Mesenchymal stem cell (in vitro differentiated cells and primary cell): ENCODE measurements around the gene SLC24A4.
A peak's percentile ranks its signal among the peaks of the same experiment; 100 is the strongest.

Experiments
- DNase-seq: peaks from one replicate; pipeline ENCODE4 v3.0.0-alpha.2; 2013
- H2AFZ ChIP-seq: one replicate; pipeline ENCODE4 v1.6.1; 2013; ENCODE audit warnings: low read depth, mild to moderate bottlenecking, control low read depth, inconsistent platforms, low read length, moderate library complexity
- H2AK5ac ChIP-seq: 2 replicates; pipeline ENCODE4 v1.6.1; 2013; ENCODE audit warnings: low read length, moderate library complexity, mild to moderate bottlenecking, inconsistent platforms; ENCODE audit not compliant: severe bottlenecking
- H2BK120ac ChIP-seq: one replicate; pipeline ENCODE4 v1.6.1; 2013; ENCODE audit warnings: low read depth, mild to moderate bottlenecking, inconsistent platforms, low read length, moderate library complexity
- H2BK12ac ChIP-seq, 2 experiments: one replicate each; pipeline ENCODE4 v1.6.1; 2013; ENCODE audit warnings: inconsistent platforms in 2 of 2, low read length in 2 of 2, mild to moderate bottlenecking in 2 of 2, moderate library complexity in 2 of 2, control low read depth in 1 of 2
- H2BK15ac ChIP-seq: one replicate; pipeline ENCODE4 v1.6.1; 2013; ENCODE audit warnings: mild to moderate bottlenecking, low read depth, inconsistent platforms; ENCODE audit not compliant: poor library complexity, severe bottlenecking
- H2BK5ac ChIP-seq: 2 replicates; pipeline ENCODE4 v1.6.1; 2013; ENCODE audit warnings: low read depth, mild to moderate bottlenecking, low read length, control low read depth, inconsistent platforms; ENCODE audit not compliant: poor library complexity, severe bottlenecking
- H3K14ac ChIP-seq, 2 experiments: one replicate each; pipeline ENCODE4 v1.6.1; 2013; ENCODE audit warnings: inconsistent platforms in 2 of 2, low read length in 2 of 2, control low read depth in 1 of 2, mild to moderate bottlenecking in 1 of 2, moderate library complexity in 1 of 2
- H3K18ac ChIP-seq, 2 experiments: one replicate each; pipeline ENCODE4 v1.6.1; 2013; ENCODE audit warnings: inconsistent platforms in 2 of 2, low read length in 2 of 2, control low read depth in 1 of 2, low read depth in 1 of 2, mild to moderate bottlenecking in 1 of 2
- H3K23ac ChIP-seq, 2 experiments: one replicate each; pipeline ENCODE4 v1.6.1; 2013; ENCODE audit warnings: inconsistent platforms in 2 of 2, low read length in 2 of 2, mild to moderate bottlenecking in 2 of 2, moderate library complexity in 2 of 2, control low read depth in 1 of 2
- H3K27ac ChIP-seq: 2 replicates; pipeline ENCODE4 v1.5.1; 2013; ENCODE audit warnings: mild to moderate bottlenecking, moderate library complexity, low read length, control low read depth, inconsistent platforms; ENCODE audit not compliant: poor library complexity, severe bottlenecking
- H3K27me3 ChIP-seq, 2 experiments: 2 replicates each; pipeline versions ENCODE4 v1.6.1 to v1.7.0; 2013; ENCODE audit warnings: low read length in 2 of 2, mild to moderate bottlenecking in 2 of 2, moderate library complexity in 2 of 2, control low read depth in 1 of 2, inconsistent platforms in 1 of 2; ENCODE audit not compliant: control insufficient read depth in 1 of 2, insufficient read depth in 1 of 2
- H3K36me3 ChIP-seq, 2 experiments: 2 replicates each; pipeline versions ENCODE4 v1.6.1 to v1.7.0; 2013; ENCODE audit warnings: low read length in 2 of 2, control low read depth in 1 of 2, inconsistent platforms in 1 of 2, low read depth in 1 of 2, mild to moderate bottlenecking in 1 of 2; ENCODE audit not compliant: insufficient read depth in 2 of 2, control insufficient read depth in 1 of 2
- H3K4ac ChIP-seq, 2 experiments: one replicate each; pipeline ENCODE4 v1.6.1; 2013; ENCODE audit warnings: inconsistent platforms in 2 of 2, low read length in 2 of 2, mild to moderate bottlenecking in 2 of 2, moderate library complexity in 2 of 2, control low read depth in 1 of 2, low read depth in 1 of 2
- H3K4me1 ChIP-seq: 2 replicates; pipeline ENCODE4 v1.6.1; 2013; ENCODE audit warnings: low read depth, low read length, control low read depth; ENCODE audit not compliant: control insufficient read depth, insufficient read depth
- H3K4me2 ChIP-seq: 2 replicates; pipeline ENCODE4 v1.6.1; 2013; ENCODE audit warnings: low read length, mild to moderate bottlenecking, inconsistent platforms; ENCODE audit not compliant: poor library complexity, severe bottlenecking
- H3K4me3 ChIP-seq, 2 experiments: 2 replicates each; pipeline versions ENCODE4 v1.5.1 to v1.7.0; 2013; ENCODE audit warnings: low read length in 2 of 2, mild to moderate bottlenecking in 2 of 2, control low read depth in 1 of 2, low read depth in 1 of 2; ENCODE audit not compliant: insufficient read depth in 1 of 2
- H3K79me1 ChIP-seq: replicated peaks from 2 replicates; pipeline ENCODE4 v1.6.1; 2013; ENCODE audit warnings: mild to moderate bottlenecking, control low read depth, low read length, inconsistent platforms; ENCODE audit not compliant: poor library complexity, severe bottlenecking
- H3K9ac ChIP-seq: 2 replicates; pipeline ENCODE4 v1.7.0; 2013; ENCODE audit warnings: mild to moderate bottlenecking, low read length, moderate library complexity
- H3K9me3 ChIP-seq: 2 replicates; pipeline ENCODE4 v1.7.0; 2013; ENCODE audit warnings: mild to moderate bottlenecking, low read length; ENCODE audit not compliant: control insufficient read depth
- H4K8ac ChIP-seq: one replicate; pipeline ENCODE4 v1.6.1; 2013; ENCODE audit warnings: inconsistent platforms, mild to moderate bottlenecking, low read length, moderate library complexity
- H4K91ac ChIP-seq: one replicate; pipeline ENCODE4 v1.6.1; 2013; ENCODE audit warnings: mild to moderate bottlenecking, low read length, inconsistent platforms
- WGBS: methylation state at CpG from one replicate; pipeline ENCODE4 v1.1.7; 2013; ENCODE audit warnings: mixed read lengths; 5-methylcytosine and 5-hydroxymethylcytosine counted together

Gene SLC24A4

GRCh38 chr14:92404018-92404417, 81.1 kb downstream of the SLC24A4 start:
- WGBS: 91% methylated on average over 4 of the region's 4 CpGs

GRCh38 chr14:92404421-92404820, 81.5 kb downstream of the SLC24A4 start:
- Histone ChIP-seq H3K18ac (no peak overlapping the region), H2BK15ac (no peak overlapping the region), H3K9ac (no peak overlapping the region), H3K36me3 (no peaks in the 10 kb centered on the region), H4K8ac (no peak overlapping the region), H3K4ac (no peak overlapping the region), H3K4me3 (no peak overlapping the region), H3K14ac (no peak overlapping the region), H3K79me1 (no peaks in the 10 kb centered on the region), H3K9me3 (no peaks in the 10 kb centered on the region), H2BK12ac (no peak overlapping the region), H3K23ac (no peak overlapping the region), H3K27ac (no peak overlapping the region), H3K4me2 (no peak overlapping the region), H2AFZ (no peak overlapping the region), H3K27me3 (peaks cover 0 to 8% of the 10 kb centered on the region in 2 experiments), H3K4me1 (no peaks in the 10 kb centered on the region), H2AK5ac (no peak overlapping the region), H4K91ac (no peak overlapping the region), H2BK5ac (no peak overlapping the region), H2BK120ac (no peak overlapping the region)
- whole genome bisulfite sequencing: 81% methylated on average over 1 of the region's 1 CpG
- DNase-seq: no peak

More at GRCh38 chr14:92404018-92404417, 81.1 kb downstream of the SLC24A4 start:
- Histone ChIP-seq H2AK5ac (no peak overlapping the region), H3K36me3 (no peaks in the 10 kb centered on the region), H2AFZ (no peak overlapping the region), H3K4ac (no peak overlapping the region), H3K9ac (no peak overlapping the region), H2BK15ac (no peak overlapping the region), H3K79me1 (no peaks in the 10 kb centered on the region), H4K8ac (no peak overlapping the region), H2BK120ac (no peak overlapping the region), H3K27me3 (peaks cover 0 to 8% of the 10 kb centered on the region in 2 experiments), H3K4me3 (no peak overlapping the region), H3K9me3 (no peaks in the 10 kb centered on the region), H3K14ac (no peak overlapping the region), H2BK12ac (no peak overlapping the region), H3K23ac (no peak overlapping the region), H3K18ac (no peak overlapping the region), H3K4me1 (no peaks in the 10 kb centered on the region), H3K27ac (no peak overlapping the region), H3K4me2 (no peak overlapping the region), H4K91ac (no peak overlapping the region), H2BK5ac (no peak overlapping the region)
- DNase-seq: no peak

- Histone ChIP-seq H2BK120ac (no peak overlapping the region), H3K27ac (no peak overlapping the region), H3K4me1 (no peaks in the 10 kb centered on the region), H3K4ac (no peak overlapping the region), H2BK15ac (no peak overlapping the region), H3K4me2 (no peak overlapping the region), H2BK5ac (no peak overlapping the region), H3K23ac (no peak overlapping the region), H3K18ac (no peak overlapping the region), H4K91ac (no peak overlapping the region), H2BK12ac (no peak overlapping the region), H3K79me1 (no peaks in the 10 kb centered on the region), H3K4me3 (no peak overlapping the region), H2AK5ac (no peak overlapping the region), H3K36me3 (no peaks in the 10 kb centered on the region), H2AFZ (no peak overlapping the region), H3K9ac (no peak overlapping the region), H4K8ac (no peak overlapping the region), H3K14ac (no peak overlapping the region), H3K27me3 (peaks cover 0 to 8% of the 10 kb centered on the region in 2 experiments), H3K9me3 (no peaks in the 10 kb centered on the region)
- WGBS: 89% methylated on average over 2 of the region's 2 CpGs
- no peak for DNase-seq
Observed at GRCh38 chr14:92404938-92405337, 82.0 kb downstream of the SLC24A4 start.

- Histone ChIP-seq H3K36me3 (no peaks in the 10 kb centered on the region), H2AK5ac (no peak overlapping the region), H2AFZ (no peak overlapping the region), H2BK120ac (no peak overlapping the region), H3K27me3 (peaks cover 2 to 7% of the 10 kb centered on the region in 2 experiments), H2BK5ac (no peak overlapping the region), H2BK15ac (no peak overlapping the region), H3K4me1 (no peaks in the 10 kb centered on the region), H3K4me2 (no peak overlapping the region), H4K91ac (peak overlapping the region; percentile 80), H3K4ac (no peak overlapping the region), H3K9me3 (no peaks in the 10 kb centered on the region), H3K79me1 (no peaks in the 10 kb centered on the region), H3K14ac (no peak overlapping the region), H3K27ac (no peak overlapping the region), H2BK12ac (peak overlapping the region in 1 of 2 experiments; percentile 81), H4K8ac (no peak overlapping the region), H3K9ac (no peak overlapping the region), H3K4me3 (no peak overlapping the region), H3K23ac (no peak overlapping the region), H3K18ac (peak overlapping the region in 1 of 2 experiments; percentile 70)
- no CpG with 5 or more reads among the region's 1 CpG for WGBS
- no peak for DNase-seq
Observed at GRCh38 chr14:92407410-92407809, 84.4 kb downstream of the SLC24A4 start.
